ENCODE measurements around the gene LAMB1. TPM values are rescaled to one million over a fixed set of nuclear protein-coding genes. Genes with fewer than 3 reads are reported as not detected.

Gene LAMB1
- total and polyA plus RNA-seq, 2 of the 13 experiments (the other 11 are each of a cell fraction or from before 2014, with no cell fraction given): 109 to 124 TPM

DNA sequence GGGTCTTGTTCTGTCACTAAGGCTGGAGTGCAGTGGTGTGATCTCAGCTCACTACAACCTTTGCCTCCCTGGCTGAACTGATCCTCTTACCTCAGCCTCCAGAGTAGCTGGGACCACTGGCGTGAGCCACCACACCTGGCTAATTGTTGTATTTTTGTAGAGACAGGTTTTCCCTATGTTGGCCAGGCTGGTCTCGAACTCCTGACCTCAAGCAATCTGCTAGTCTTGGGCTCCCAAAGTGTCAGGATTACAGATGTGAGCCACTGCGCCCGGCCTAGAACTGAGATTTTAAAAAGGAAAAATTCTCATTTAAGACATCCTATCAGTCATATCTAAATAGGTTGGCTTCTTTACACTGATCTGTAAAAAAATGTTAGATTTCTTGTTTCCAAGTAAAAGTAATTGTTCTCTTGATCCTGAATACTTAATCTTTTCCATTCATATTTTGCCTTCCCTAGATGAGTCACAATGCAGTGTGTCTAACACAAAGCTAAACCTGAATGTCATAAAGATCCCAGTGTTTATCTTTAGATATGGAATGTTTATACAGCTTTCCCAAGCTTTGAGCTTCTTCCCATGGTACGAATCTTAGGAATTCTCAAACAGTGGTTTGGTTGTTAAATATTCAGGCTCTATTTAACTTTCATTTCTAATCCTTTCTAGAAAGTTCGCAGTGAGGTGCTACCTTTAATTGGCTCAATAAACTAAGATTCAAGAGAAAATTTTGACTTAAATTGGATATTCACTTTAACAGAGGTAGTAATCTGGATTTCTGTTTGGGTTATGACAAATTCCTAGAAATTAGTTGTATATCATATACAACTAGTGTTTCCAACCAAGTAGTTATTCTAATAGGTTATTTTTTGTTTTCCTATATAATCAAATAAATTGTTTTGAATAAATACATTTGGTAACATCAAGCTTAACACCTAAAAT, 12.1 kb upstream of the LAMB1 start (continued):
- TF ChIP-seq EP300 (IDR thresholded peaks at IDR 0.05; ENCODE audit: low read depth in 2 of 2, low read length in 2 of 2): peak in 1 of 2 experiments; percentile 96; a peak in 2 of 4 replicates
- TF ChIP-seq EP300 (CRISPR knock-in tag; IDR thresholded peaks at IDR 0.05; ENCODE audit: borderline replicate concordance): peak; percentile 77; the same call in 1 of the 2 replicates
- no peak for TF ChIP-seq SNAI1 (CRISPR knock-in tag; IDR thresholded peaks at IDR 0.05; ENCODE audit: borderline replicate concordance)
- no peak for TF ChIP-seq ZNF749 (CRISPR knock-in tag; IDR thresholded peaks at IDR 0.05; ENCODE audit: borderline replicate concordance)
- TF ChIP-seq THRA (CRISPR knock-in tag; IDR thresholded peaks at IDR 0.05; ENCODE audit: borderline replicate concordance): peak; percentile 50; the same call in 1 of the 2 replicates
- TF ChIP-seq BHLHE40 (IDR thresholded peaks at IDR 0.05; ENCODE audit: low read length): no peak
- TF ChIP-seq NKX3-1 (CRISPR knock-in tag; IDR thresholded peaks at IDR 0.05): no peak
- no peak for TF ChIP-seq TGIF2 (CRISPR knock-in tag; IDR thresholded peaks at IDR 0.05)
- no peak for TF ChIP-seq THAP8 (CRISPR knock-in tag; IDR thresholded peaks at IDR 0.05; ENCODE audit: borderline replicate concordance)
- no peak for TF ChIP-seq ZSCAN31 (CRISPR knock-in tag; IDR thresholded peaks at IDR 0.05; ENCODE audit: low read depth)
- peak; percentile 59; the same call in 1 of the 2 replicates for TF ChIP-seq NR2F2 (IDR thresholded peaks at IDR 0.05; ENCODE audit: borderline replicate concordance, low read depth)
- TF ChIP-seq ZNF570 (CRISPR knock-in tag; IDR thresholded peaks at IDR 0.05; ENCODE audit: borderline replicate concordance): no peak
- no peak for TF ChIP-seq ZNF670 (CRISPR knock-in tag; IDR thresholded peaks at IDR 0.05; ENCODE audit: borderline replicate concordance)
- no peak for TF ChIP-seq ZNF674 (CRISPR knock-in tag; IDR thresholded peaks at IDR 0.05; ENCODE audit: low read depth)
- TF ChIP-seq, protein P1, sequence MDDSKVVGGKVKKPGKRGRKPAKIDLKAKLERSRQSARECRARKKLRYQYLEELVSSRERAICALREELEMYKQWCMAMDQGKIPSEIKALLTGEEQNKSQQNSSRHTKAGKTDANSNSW (CRISPR knock-in tag; IDR thresholded peaks at IDR 0.05; ENCODE audit: borderline replicate concordance): no peak
- no peak for TF ChIP-seq AGO2 (optimal IDR thresholded peaks at IDR 0.05; ENCODE audit: low read depth, low read length)
- peak; percentile 37; the same call in 1 of the 2 replicates for TF ChIP-seq MIER3 (CRISPR knock-in tag; IDR thresholded peaks at IDR 0.05; ENCODE audit: borderline replicate concordance)
- TF ChIP-seq E2F2 (CRISPR knock-in tag; IDR thresholded peaks at IDR 0.05; ENCODE audit: borderline replicate concordance): no peak
- no peak for TF ChIP-seq ZNF564 (CRISPR knock-in tag; IDR thresholded peaks at IDR 0.05)
- no peak for TF ChIP-seq ERF (CRISPR knock-in tag; IDR thresholded peaks at IDR 0.05)
- TF ChIP-seq, protein P2, sequence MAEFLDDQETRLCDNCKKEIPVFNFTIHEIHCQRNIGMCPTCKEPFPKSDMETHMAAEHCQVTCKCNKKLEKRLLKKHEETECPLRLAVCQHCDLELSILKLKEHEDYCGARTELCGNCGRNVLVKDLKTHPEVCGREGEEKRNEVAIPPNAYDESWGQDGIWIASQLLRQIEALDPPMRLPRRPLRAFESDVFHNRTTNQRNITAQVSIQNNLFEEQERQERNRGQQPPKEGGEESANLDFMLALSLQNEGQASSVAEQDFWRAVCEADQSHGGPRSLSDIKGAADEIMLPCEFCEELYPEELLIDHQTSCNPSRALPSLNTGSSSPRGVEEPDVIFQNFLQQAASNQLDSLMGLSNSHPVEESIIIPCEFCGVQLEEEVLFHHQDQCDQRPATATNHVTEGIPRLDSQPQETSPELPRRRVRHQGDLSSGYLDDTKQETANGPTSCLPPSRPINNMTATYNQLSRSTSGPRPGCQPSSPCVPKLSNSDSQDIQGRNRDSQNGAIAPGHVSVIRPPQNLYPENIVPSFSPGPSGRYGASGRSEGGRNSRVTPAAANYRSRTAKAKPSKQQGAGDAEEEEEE (CRISPR knock-in tag; IDR thresholded peaks at IDR 0.05; ENCODE audit: borderline replicate concordance): no peak
- TF ChIP-seq DPF2 (CRISPR knock-in tag; IDR thresholded peaks at IDR 0.05; ENCODE audit: borderline replicate concordance, low read depth): peak; percentile 74; the same call in 1 of the 2 replicates
- TF ChIP-seq, protein P3, sequence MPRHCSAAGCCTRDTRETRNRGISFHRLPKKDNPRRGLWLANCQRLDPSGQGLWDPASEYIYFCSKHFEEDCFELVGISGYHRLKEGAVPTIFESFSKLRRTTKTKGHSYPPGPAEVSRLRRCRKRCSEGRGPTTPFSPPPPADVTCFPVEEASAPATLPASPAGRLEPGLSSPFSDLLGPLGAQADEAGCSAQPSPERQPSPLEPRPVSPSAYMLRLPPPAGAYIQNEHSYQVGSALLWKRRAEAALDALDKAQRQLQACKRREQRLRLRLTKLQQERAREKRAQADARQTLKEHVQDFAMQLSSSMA (CRISPR knock-in tag; IDR thresholded peaks at IDR 0.05): no peak

Measured in HepG2 (cell line).